ENCODE measurements around the gene FAM72C.
"Not testable (repeated sequence)": the region's sequence is repeated elsewhere in the genome, so short reads cannot be mapped to it uniquely, and the experiment has no call there.

FAM72C gene

GRCh38 chr1:143971924-143972700, at the start of gene FAM72C:
FAM72C (minus strand) TSS chr1:143971986; CDS start chr1:143971141, 845 bp downstream.
- not testable (repeated sequence) for DNase-seq

- DNase-seq = not testable (repeated sequence)
These were observed 48.4 kb upstream of the FAM72C start for GRCh38 chr1:144020001-144020738.

- not testable (repeated sequence) for DNase-seq
These were observed 47.3 kb upstream of the FAM72C start for GRCh38 chr1:144019101-144019500.

- DNase-seq = not testable (repeated sequence)
These were observed 43.6 kb upstream of the FAM72C start for GRCh38 chr1:144015180-144015966.

- not testable (repeated sequence) for DNase-seq
These were observed 42.7 kb upstream of the FAM72C start for GRCh38 chr1:144014528-144014927.

- not testable (repeated sequence) for DNase-seq
These were observed 42.3 kb upstream of the FAM72C start for GRCh38 chr1:144014121-144014520.

- DNase-seq = not testable (repeated sequence)
These were observed 40.5 kb upstream of the FAM72C start for GRCh38 chr1:144012168-144012733.

GRCh38 chr1:144009410-144009809, 37.6 kb upstream of the FAM72C start:
- not testable (repeated sequence) for DNase-seq

GRCh38 chr1:144004259-144004658, 32.5 kb upstream of the FAM72C start:
- not testable (repeated sequence) for DNase-seq

GRCh38 chr1:144003306-144004029, 31.7 kb upstream of the FAM72C start:
- DNase-seq = not testable (repeated sequence)

GRCh38 chr1:144002141-144002881, 30.5 kb upstream of the FAM72C start:
- DNase-seq = not testable (repeated sequence)

- DNase-seq = not testable (repeated sequence)
These were observed 29.3 kb upstream of the FAM72C start for GRCh38 chr1:144001077-144001476.

GRCh38 chr1:143996020-143996419, 24.2 kb upstream of the FAM72C start:
- DNase-seq = not testable (repeated sequence)

GRCh38 chr1:143993301-143993907, 21.6 kb upstream of the FAM72C start:
- not testable (repeated sequence) for DNase-seq

- DNase-seq = not testable (repeated sequence)
These were observed 18.9 kb upstream of the FAM72C start for GRCh38 chr1:143990699-143991098.

- DNase-seq = not testable (repeated sequence)
These were observed 17.9 kb upstream of the FAM72C start for GRCh38 chr1:143989719-143990118.

- not testable (repeated sequence) for DNase-seq
These were observed 17.6 kb upstream of the FAM72C start for GRCh38 chr1:143989427-143989712.

- DNase-seq = not testable (repeated sequence)
These were observed 17.0 kb upstream of the FAM72C start for GRCh38 chr1:143988602-143989426.

GRCh38 chr1:143987868-143988267, 16.1 kb upstream of the FAM72C start:
- not testable (repeated sequence) for DNase-seq
